HEK293 (cell line): Measurements from ENCODE around the gene KIAA1671.

Experiments used
- CTCF ChIP-seq: fragments of 450-650 bp; formaldehyde crosslinking; IDR thresholded peaks from 2 replicates; pipeline ENCODE4 v1.5.1; 2016; ENCODE audit warnings: missing biosample characterization, missing genetic modification characterization
- REST ChIP-seq: fragments of 450-650 bp; formaldehyde crosslinking; IDR thresholded peaks from 2 replicates; pipeline ENCODE4 v1.5.1; 2016; ENCODE audit warnings: missing biosample characterization, missing genetic modification characterization
- ZNF24 ChIP-seq: fragments of 450-650 bp; formaldehyde crosslinking; IDR thresholded peaks from 2 replicates; pipeline ENCODE4 v1.5.1; 2016; ENCODE audit warnings: missing biosample characterization, missing genetic modification characterization

GRCh38 chr22:25232301-25232700 lies 279.8 kb downstream of the KIAA1671 start:
- TF ChIP-seq REST (tag by site-specific recombination) (no peak), CTCF (tag by site-specific recombination) (no peak), ZNF24 (tag by site-specific recombination) (no peak)
